ENCODE measurements around the gene CFAP119. TPM values are rescaled to one million over a fixed set of nuclear protein-coding genes. Genes with fewer than 3 reads are reported as not detected.
A peak's percentile ranks its signal among the peaks of the same experiment; 100 is the strongest.

CFAP119 gene
- polyA plus RNA-seq (2012; ENCODE audit: insufficient read length, low read depth): 7.5 TPM

DNA sequence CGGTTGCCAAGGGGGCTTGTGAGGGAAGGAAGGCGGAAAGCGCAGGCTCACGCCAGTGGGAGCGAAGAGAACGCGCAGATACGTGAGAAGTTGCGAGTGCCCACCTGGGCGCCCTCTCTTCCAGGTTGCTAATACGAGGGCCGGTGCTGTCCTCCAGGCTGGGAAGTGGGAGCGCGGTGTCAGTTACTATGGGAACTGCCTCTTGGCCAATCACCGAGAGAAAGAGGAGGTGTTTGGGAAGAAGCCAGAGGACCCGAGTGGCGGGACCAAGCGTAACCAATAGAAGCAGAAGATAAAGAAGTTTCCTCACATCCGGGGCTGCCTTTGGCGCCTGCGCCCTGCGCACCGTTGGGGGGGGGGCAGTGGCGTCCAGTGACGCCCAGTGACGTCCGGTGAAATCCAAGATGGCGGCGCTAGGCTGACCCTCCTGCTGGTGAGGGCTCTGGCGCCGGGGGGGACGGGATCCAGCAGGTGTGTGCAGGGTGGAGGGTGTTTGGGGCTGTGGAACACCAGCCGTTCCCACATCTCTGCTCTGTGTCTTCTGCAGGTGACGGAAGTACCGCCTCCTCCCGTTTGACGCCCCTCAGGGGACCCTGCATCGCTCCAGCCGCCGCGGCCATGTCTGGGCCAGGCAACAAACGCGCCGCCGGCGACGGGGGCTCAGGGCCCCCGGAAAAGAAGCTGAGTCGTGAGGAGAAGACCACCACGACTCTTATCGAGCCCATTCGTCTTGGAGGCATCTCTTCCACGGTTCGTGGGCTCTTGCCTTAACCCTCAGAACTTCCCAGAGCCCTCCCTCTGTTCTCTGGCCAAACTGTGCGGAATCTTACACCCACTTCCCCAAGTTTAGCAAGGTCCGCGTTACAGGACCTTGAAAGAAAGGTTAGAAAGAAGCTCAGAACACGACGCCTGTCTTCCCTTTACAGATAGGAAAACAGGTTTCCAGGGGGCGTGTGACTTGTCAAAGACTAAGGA, at the start of gene CFAP119, which contains the start of gene RNF40:
Gene CFAP119 (minus strand): TSS at position 135 of the 975 bp plus-strand sequence. CDS start 314 bp downstream, outside the sequence.
Gene RNF40 (plus strand): TSS at position 395 of the 975 bp plus-strand sequence. CDS start 224 bp downstream, at position 619.
- TF ChIP-seq FOXP2 (optimal IDR thresholded peaks at IDR 0.05; ENCODE audit: borderline replicate concordance, extremely low read depth, extremely low read length, insufficient read depth) (peak; percentile 53), TAF1 (IDR thresholded peaks at IDR 0.05; ENCODE audit: borderline replicate concordance, insufficient read depth, low read length) (peak; percentile 95), POLR2AphosphoS5 (IDR thresholded peaks at IDR 0.05; ENCODE audit: low read depth, low read length) (peak; percentile 86), SIN3A (IDR thresholded peaks at IDR 0.05; ENCODE audit: borderline replicate concordance, insufficient read depth, low read length) (peak; percentile 97)
- TF ChIP-seq, protein P1, sequence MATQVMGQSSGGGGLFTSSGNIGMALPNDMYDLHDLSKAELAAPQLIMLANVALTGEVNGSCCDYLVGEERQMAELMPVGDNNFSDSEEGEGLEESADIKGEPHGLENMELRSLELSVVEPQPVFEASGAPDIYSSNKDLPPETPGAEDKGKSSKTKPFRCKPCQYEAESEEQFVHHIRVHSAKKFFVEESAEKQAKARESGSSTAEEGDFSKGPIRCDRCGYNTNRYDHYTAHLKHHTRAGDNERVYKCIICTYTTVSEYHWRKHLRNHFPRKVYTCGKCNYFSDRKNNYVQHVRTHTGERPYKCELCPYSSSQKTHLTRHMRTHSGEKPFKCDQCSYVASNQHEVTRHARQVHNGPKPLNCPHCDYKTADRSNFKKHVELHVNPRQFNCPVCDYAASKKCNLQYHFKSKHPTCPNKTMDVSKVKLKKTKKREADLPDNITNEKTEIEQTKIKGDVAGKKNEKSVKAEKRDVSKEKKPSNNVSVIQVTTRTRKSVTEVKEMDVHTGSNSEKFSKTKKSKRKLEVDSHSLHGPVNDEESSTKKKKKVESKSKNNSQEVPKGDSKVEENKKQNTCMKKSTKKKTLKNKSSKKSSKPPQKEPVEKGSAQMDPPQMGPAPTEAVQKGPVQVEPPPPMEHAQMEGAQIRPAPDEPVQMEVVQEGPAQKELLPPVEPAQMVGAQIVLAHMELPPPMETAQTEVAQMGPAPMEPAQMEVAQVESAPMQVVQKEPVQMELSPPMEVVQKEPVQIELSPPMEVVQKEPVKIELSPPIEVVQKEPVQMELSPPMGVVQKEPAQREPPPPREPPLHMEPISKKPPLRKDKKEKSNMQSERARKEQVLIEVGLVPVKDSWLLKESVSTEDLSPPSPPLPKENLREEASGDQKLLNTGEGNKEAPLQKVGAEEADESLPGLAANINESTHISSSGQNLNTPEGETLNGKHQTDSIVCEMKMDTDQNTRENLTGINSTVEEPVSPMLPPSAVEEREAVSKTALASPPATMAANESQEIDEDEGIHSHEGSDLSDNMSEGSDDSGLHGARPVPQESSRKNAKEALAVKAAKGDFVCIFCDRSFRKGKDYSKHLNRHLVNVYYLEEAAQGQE (IDR thresholded peaks at IDR 0.05; ENCODE audit: insufficient read depth in 1 of 2, low read depth in 2 of 2, low read length in 2 of 2): peak in 1 of 2 experiments; percentile 18; a peak in 1 of 4 replicates

DNA sequence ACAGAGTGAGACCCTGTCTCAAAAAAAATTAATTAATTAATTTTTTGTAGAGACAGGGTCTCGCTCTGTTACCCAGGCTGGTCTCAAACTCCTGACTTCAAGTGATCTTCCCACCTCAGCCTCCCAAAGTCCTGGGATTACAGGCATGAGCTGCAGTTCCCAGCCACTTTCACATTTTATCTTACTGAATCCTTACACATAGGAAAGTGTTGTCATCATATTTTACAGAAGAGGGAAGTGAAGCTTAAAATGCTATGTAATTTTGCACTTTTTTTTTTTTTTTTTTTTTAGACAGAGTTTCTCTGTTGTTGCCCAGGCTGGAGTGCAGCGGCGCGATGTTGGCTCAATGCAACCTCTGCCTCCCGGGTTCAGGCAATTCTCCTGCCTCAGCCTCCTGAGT, 46.3 kb upstream of the CFAP119 start:
- TF ChIP-seq POLR2AphosphoS5 (IDR thresholded peaks at IDR 0.05; ENCODE audit: low read depth, low read length): no peak
- TF ChIP-seq FOXP2 (optimal IDR thresholded peaks at IDR 0.05; ENCODE audit: borderline replicate concordance, extremely low read depth, extremely low read length, insufficient read depth): no peak
- TF ChIP-seq, protein P1 (IDR thresholded peaks at IDR 0.05; ENCODE audit: insufficient read depth in 1 of 2, low read depth in 2 of 2, low read length in 2 of 2): no peak
- TF ChIP-seq SIN3A (IDR thresholded peaks at IDR 0.05; ENCODE audit: borderline replicate concordance, insufficient read depth, low read length): no peak
- no peak for TF ChIP-seq TAF1 (IDR thresholded peaks at IDR 0.05; ENCODE audit: borderline replicate concordance, insufficient read depth, low read length)

DNA sequence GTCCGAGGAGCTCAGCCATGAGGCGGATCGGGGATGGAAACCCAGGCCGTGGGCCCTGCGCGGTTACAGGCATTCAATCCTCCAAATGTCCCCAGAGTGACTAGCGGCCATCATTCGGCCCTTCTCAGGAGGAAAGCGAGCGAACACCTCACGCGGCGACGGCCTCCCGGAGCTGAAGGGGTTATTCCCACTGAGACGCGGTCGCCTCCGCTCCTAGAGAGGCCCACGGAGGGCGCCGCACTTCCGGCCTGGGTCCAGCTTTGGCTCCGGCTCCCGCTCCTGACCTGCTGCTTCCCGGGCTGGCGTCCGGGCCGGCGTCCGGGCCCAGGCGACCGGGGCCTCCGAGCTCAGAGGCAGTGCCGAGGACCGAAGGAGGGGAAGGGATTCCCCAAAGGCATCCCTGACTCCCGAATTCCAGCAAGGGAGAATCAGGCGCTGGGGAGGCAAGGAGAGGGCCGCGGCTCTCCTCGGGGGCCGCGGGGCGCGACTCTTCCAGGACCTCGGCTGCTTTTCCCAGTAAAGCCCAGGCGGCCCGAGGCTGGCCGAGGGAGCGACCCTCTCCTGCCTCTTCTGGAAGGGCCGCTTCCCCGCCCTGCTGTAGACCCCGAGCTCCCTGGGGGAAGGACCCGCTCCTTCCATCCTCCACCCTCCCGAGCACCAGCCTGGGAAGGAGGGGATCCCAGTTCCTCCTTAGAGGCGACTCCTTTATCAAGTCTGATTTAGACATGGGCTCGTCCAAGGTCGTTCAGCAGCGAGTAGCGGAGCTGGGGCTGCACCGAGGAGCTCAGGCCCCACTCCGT, 43.7 kb upstream of the CFAP119 start:
- no peak for TF ChIP-seq TAF1 (IDR thresholded peaks at IDR 0.05; ENCODE audit: borderline replicate concordance, insufficient read depth, low read length)
- TF ChIP-seq SIN3A (IDR thresholded peaks at IDR 0.05; ENCODE audit: borderline replicate concordance, insufficient read depth, low read length): no peak
- TF ChIP-seq POLR2AphosphoS5 (IDR thresholded peaks at IDR 0.05; ENCODE audit: low read depth, low read length): no peak
- TF ChIP-seq, protein P1 (IDR thresholded peaks at IDR 0.05; ENCODE audit: insufficient read depth in 1 of 2, low read depth in 2 of 2, low read length in 2 of 2): no peak
- no peak for TF ChIP-seq FOXP2 (optimal IDR thresholded peaks at IDR 0.05; ENCODE audit: borderline replicate concordance, extremely low read depth, extremely low read length, insufficient read depth)

DNA sequence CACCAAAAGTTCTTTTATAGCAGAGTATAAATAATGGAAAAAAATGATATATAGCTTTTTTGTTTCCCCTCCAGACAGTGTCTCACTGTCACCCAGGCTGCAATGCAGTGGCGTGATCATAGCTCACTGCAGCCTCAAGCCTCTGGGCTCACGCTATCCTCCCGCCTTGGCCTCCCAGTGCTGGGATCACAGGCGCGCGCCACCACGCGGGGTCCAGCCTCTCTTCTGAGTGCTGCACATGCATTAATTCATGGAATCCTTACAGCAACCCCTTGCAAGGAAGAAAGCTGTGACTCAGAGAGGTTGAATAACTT, 43.2 kb upstream of the CFAP119 start:
- TF ChIP-seq, protein P1 (IDR thresholded peaks at IDR 0.05; ENCODE audit: insufficient read depth in 1 of 2, low read depth in 2 of 2, low read length in 2 of 2): no peak
- TF ChIP-seq SIN3A (IDR thresholded peaks at IDR 0.05; ENCODE audit: borderline replicate concordance, insufficient read depth, low read length) (no peak), POLR2AphosphoS5 (IDR thresholded peaks at IDR 0.05; ENCODE audit: low read depth, low read length) (no peak), TAF1 (IDR thresholded peaks at IDR 0.05; ENCODE audit: borderline replicate concordance, insufficient read depth, low read length) (no peak), FOXP2 (optimal IDR thresholded peaks at IDR 0.05; ENCODE audit: borderline replicate concordance, extremely low read depth, extremely low read length, insufficient read depth) (no peak)
